SU-DHL-6 (cell line): ENCODE results near the gene GUCY1B1.

Source experiments
- EZH2phosphoT487 ChIP-seq: fragments of 200-600 bp; sonication (generic), shearing (Covaris generic); conservative IDR thresholded peaks from 2 replicates; pipeline ENCODE4 v1.6.1; 2018; ENCODE audit warnings: mild to moderate bottlenecking, antibody characterized with exemption, low read length, moderate library complexity, mixed read lengths
- TF ChIP-seq, protein P1 (sequence below): fragments of 200-600 bp; sonication (generic); IDR thresholded peaks from one replicate; pipeline ENCODE4 v1.5.1; 2017; ENCODE audit warnings: antibody characterized with exemption, mild to moderate bottlenecking, low read length, moderate library complexity; ENCODE audit not compliant: insufficient read depth, poor library complexity, severe bottlenecking

DNA sequence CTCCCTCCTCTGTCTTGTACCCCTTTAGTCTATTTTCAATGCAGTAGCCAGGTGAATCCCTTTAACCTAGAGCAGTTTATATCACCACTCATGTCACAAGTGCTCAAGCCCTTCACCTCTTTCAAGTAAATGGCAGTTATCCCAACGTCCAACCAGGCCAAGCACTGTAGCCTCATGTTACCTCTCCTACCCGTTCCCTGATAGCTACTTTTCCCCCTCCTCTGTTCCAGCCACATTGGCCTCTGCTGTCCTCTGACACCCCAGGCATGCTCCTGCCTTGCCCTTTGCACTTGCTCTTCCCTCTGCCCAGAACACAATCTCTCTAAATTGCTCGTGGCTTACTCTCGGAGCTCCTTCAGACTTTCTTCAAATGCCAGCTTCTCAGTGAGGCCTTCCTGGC is 15.2 kb downstream of the GUCY1B1 start:
- TF ChIP-seq, protein P1, sequence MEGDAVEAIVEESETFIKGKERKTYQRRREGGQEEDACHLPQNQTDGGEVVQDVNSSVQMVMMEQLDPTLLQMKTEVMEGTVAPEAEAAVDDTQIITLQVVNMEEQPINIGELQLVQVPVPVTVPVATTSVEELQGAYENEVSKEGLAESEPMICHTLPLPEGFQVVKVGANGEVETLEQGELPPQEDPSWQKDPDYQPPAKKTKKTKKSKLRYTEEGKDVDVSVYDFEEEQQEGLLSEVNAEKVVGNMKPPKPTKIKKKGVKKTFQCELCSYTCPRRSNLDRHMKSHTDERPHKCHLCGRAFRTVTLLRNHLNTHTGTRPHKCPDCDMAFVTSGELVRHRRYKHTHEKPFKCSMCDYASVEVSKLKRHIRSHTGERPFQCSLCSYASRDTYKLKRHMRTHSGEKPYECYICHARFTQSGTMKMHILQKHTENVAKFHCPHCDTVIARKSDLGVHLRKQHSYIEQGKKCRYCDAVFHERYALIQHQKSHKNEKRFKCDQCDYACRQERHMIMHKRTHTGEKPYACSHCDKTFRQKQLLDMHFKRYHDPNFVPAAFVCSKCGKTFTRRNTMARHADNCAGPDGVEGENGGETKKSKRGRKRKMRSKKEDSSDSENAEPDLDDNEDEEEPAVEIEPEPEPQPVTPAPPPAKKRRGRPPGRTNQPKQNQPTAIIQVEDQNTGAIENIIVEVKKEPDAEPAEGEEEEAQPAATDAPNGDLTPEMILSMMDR = no peak
- no peak for TF ChIP-seq EZH2phosphoT487
